Stimulated activated CD4-positive, alpha-beta T cell treated with anti-CD3 and anti-CD28 coated beads, TNF-alpha, amount 100 ng/mL, for 24 hours (primary cell): ENCODE measurements around the gene DDN.

ENCODE experiments used
- DNase-seq, 3 experiments: peaks; one replicate each; pipeline ENCODE4 v3.0.0-alpha.2; 2020; ENCODE audit warnings: low read depth in 3 of 3

DDN gene

DNA sequence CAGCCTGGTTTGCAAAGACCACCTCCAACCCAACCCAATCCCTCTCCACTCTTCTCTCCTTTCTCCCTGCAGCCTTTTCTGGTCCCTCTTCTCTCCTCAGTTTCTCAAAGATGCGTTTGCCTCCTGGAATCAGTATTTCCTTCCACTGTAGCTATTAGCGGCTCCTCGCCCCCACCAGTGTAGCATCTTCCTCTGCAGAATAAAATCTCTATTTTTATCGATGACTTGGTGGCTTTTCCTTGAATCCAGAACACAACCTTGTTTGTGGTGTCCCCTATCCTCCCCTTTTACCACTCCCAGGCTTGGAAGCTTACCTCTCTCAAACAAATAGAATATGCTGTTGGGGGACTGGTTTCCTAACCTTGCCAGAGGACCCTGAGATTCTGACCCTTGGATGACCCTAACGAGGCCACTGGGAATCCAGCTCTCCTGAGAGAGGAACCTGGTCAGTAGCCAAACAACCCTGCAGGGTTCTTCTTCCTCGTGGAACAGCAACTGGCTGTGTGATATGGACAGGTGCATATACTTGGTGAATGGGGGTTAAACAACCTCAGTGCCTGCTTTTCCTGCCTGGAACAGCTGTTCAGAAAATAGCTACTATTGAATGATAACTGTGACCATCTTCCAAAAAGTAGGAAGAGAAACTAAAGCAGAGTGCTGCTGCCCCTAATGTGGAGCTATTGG, 16.6 kb downstream of the DDN start:
- no peak for DNase-seq

DNA sequence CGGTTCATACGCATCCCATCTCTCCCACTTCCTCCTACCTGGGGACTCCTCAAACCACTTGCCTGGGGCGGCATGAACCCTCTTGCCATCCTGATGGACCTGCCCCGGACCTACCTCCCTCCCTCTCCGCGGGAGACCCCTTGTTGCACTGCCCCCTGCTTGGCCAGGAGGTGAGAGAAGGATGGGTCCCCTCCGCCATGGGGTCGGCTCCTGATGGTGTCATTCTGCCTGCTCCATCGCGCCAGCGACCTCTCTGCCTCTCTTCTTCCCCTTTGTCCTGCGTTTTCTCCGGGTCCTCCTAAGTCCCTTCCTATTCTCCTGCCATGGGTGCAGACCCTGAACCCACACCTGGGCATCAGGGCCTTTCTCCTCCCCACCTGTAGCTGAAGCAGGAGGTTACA, 17.4 kb downstream of the DDN start:
- DNase-seq, result no peak

DNA sequence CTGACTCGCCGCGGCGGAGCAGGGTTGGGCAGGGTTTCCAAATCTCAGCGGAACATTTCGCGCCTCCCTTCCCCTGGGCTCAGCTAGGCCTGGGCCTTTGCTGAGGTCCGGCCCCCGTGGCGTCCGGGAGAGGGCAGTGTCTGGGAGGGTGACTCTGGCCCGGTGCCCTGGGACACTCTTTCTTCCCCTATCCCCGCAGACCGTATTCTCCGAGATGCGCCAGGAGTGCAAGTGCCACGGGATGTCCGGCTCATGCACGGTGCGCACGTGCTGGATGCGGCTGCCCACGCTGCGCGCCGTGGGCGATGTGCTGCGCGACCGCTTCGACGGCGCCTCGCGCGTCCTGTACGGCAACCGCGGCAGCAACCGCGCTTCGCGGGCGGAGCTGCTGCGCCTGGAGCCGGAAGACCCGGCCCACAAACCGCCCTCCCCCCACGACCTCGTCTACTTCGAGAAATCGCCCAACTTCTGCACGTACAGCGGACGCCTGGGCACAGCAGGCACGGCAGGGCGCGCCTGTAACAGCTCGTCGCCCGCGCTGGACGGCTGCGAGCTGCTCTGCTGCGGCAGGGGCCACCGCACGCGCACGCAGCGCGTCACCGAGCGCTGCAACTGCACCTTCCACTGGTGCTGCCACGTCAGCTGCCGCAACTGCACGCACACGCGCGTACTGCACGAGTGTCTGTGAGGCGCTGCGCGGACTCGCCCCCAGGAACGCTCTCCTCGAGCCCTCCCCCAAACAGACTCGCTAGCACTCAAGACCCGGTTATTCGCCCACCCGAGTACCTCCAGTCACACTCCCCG, 18.0 kb downstream of the DDN start:
- peak in 1 of 3 experiments; percentile 25 for DNase-seq

DNA sequence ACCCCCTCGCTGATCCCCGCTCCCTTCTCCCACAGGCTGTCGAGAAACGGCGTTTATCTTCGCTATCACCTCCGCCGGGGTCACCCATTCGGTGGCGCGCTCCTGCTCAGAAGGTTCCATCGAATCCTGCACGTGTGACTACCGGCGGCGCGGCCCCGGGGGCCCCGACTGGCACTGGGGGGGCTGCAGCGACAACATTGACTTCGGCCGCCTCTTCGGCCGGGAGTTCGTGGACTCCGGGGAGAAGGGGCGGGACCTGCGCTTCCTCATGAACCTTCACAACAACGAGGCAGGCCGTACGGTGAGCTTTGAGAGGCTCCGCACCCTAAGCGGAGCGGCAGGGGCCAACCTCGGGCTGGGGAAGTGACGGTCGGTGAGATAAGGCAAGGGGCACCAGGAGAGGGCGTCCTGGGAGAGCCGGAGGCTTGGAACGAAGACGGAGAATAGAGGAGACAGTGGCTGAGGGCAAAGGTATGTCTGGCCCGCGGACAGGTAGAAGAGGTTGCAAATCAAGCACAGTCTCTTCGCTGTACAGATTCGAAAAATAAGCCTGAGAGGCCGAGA, 18.7 kb downstream of the DDN start:
- DNase-seq, result peak in 1 of 3 experiments; percentile 29

DNA sequence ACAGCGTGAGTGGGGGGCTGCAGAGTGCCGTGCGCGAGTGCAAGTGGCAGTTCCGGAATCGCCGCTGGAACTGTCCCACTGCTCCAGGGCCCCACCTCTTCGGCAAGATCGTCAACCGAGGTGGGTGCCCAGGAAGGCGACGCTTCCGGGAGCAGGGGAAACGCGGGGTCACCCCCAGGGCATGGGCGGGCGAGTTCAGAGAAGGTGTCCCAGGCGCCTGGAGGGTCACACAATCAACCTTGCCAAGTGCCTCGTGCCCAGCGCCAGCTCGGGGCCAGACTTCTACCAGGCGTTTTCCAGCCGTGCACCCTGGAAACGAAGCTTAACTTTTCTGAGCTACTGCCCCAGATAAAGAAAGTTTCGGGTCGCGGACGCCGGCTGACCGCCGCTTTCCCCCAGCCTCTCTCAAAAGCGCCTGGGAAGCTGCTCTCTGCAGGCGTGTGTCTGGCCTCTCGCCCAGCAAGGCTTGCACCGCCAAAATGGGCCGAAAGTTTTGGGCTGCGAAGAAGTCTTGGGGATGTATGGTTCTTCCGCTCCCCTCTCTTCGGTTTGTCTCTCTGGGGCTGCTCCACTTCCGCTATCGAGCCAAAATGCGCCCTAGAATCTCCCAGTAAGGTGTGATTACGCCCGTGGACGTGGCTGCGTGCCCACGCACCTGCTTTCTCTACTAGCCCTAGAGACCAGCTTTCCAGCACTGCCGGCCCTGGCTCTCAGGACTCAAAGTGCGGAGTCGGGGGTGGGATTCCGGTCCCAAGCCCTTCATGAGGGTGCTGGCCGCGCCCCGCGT, 19.4 kb downstream of the DDN start:
- no peak for DNase-seq

DNA sequence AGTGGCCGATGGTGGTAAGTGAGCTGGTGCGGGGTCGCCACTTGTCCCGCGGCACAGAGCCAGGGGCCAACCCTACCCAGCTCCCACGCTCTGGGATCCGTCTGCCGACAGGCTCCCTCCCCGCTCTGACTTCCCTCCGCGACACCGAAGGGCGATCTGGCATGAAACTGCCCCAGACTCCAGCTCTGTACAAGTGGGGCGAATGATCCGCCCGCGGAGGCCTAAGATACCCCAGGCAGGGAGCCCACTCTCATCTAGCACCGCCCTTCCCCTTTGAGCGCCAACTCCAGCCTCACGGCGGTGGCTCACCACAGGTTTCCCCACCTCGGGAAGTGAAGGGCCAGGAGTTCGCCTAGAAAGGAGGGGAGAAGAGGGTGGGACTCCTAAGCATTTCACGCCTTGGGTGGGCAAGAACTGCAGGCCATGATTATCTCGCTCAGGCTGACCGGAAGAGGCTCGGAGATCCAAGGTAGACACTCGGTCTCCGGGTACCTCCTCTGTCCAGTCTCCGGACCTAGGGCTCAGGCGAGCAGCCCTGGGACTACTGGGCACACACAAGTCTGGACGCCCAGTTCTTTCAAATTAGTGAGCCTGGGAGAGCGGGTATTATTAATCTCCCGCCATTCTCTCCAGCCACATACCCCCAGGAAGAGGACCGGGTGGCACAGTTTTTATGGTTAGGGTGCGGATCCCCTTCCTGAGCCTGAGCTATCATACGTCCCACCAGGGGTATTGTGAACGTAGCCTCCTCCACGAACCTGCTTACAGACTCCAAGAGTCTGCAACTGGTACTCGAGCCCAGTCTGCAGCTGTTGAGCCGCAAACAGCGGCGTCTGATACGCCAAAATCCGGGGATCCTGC, 20.2 kb downstream of the DDN start:
- DNase-seq, result no peak

DNA sequence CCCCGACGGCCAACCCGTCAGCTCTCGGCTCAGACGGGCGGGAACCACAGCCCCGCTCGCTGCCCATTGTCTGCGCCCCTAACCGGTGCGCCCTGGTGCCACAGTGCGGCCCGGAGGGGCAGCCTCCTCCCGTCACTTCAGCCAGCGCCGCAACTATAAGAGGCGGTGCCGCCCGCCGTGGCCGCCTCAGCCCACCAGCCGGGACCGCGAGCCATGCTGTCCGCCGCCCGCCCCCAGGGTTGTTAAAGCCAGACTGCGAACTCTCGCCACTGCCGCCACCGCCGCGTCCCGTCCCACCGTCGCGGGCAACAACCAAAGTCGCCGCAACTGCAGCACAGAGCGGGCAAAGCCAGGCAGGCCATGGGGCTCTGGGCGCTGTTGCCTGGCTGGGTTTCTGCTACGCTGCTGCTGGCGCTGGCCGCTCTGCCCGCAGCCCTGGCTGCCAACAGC, 20.9 kb downstream of the DDN start, which contains the start of gene WNT1:
TSS of gene WNT1 (plus strand) at position 32 of the 450 bp plus-strand sequence. CDS start at position 361, 329 bp downstream.
- DNase-seq, result no peak

DNA sequence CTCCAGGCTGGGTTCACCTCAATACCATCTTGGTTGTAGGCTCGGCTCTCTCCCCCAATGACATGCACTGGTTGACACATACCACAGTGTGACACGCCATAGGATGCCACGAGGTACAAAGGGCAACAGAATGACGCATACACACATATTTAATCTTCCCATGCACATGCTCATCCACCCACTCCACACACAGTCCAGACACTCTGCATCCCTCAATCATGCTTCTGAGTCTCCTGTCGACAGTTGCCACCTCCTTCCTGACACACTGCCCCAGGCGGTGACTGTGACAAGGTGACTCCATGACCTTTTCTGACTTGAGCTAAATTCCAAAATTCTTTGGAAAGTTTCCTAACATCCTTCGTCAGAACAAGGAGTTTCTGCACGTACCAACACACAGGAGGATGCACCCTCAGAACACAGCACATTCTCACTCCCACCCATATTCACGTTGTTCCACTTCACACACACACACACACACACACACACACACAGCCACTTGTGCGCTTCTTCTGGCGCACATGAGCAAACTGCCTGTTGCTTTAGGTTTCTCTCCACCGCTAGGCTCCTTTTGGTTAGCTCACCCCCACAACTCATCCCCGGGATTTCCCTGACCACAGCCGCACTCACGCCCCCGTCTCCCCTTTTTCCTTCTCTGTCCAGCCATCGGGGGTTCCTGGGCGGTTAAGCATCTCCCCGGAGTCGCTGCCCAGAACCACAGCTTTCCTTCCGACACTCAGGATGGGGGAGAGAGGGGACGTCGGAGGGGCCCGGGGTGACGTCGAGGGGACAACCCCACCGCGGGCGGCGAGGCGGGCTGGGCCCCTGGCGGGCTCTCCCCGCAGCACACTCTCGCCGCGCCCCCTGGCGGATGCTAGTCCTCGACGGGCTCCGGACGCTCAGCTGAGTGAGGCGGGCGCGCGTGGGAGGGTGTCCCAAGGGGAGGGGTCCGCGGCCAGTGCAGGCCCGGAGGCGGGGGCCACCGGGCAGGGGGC, 21.6 kb downstream of the DDN start:
- peak; percentile 61 to 81 (median 67) for DNase-seq

DNA sequence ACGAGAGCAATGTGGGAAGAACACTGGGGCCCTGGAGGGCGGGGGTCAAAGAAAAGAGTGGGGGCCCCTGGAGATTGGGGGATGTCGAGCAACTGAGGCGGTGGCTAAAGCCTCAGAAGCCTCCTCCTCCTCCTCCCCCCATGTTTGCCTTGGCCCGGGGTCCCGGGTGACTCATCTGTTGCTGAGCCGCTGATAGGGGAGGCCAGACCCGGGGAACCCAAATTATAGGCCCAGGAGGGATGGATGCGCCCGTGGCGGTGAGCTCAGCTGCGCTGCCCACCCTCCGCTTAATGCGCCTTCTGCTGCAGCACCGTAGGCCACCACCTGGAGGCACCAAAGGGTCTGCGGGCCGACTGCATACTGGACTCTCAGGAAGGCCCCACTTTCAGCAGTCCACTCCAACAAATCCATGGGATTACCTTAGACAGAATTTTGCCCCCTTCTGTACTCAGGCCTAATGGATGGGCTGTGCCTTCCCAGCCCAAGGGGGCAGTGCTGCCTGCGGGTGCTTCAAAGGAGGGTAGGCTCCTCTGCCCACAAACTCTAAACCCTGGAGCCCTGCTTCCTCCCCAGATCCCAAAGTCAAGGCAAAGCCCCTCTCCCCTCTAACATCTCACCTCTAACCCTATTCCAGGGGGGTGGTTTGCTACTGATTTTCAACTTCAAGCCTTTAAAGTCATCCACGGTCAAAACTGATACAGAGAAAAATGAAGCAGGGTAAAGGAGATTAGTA, 25.1 kb downstream of the DDN start:
- no peak for DNase-seq

DNA sequence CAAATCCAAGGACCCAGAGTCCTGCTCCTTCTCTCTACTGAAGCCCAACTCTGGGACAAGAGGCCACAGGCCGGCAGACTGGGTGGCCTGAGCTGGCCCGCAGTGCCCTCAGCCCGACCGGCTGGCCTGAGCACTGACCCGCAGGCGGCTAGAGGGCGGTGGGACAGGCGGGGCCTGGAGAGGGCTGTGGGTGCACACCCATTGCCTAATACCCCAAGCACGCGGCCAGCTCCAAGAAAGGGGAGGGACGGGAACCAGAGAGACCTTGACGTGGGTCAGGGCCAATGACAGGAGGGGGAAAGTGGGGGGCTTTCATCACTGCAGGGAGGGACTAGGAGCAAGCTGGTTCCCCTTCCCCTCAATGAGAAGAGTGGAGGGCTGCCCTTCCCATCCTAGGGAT, 25.6 kb downstream of the DDN start:
- DNase-seq, result no peak

DNA sequence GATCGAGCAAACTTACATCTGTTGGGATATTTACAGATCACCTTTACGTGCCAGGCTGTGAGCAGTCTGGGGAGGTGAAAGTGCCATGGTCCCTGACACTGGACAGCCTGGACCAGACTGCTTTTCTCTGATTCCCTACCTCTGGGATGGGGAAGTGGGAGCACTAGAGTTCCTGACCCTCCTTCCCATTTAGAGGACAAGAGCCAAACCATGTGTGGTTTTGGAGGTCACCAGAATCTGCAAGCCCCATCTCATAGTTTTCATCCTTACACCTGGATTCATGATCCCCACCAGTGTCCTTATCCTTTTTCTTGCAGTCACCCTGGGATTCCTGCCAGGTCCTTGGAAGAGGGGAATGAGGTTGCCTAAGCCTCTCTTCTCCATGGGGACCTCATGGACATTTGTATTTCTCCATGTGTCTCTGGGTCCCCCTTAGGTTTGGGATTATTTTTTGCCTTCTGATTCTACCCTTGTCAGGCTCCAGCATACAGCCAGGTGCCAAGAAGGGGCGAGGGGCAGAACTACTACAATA, 26.2 kb downstream of the DDN start:
- DNase-seq, result no peak

DNA sequence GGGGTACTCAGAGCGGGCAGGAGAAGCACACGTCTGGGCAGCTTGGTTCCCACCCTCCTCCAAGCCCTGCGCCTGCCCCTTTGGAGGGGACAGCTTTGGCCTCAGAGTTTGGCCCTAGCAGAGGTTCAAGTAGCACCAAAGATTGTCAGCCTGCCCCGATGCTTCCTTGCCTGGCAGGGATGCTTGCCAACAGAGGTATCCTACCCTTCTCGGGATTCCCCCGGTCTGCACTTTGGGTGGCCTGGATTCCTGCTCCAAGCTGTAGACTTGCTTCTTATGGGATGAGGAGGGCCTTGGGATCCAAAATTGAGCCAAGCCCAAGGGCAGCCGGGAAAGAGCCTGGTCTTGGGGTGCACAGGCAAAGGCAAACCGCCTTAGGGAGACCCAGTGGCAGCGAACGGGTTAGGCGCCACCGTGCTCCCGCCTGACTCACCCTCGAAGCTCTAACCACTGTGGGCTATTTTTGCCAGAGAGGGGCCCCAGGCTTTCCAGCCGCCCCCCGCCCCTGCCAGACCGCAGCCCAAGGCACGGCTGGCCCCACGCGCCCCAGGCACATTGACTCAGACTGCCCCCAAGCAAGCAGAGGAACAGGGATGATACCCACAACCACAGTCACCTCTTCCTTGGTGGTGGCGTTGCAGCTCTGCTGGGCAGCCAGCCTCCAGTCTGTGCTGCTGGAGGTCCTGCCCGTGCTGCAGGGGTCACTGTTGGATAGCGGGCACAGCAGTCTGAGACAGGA, 26.8 kb downstream of the DDN start:
- DNase-seq, result peak in 1 of 3 experiments; percentile 55

DNA sequence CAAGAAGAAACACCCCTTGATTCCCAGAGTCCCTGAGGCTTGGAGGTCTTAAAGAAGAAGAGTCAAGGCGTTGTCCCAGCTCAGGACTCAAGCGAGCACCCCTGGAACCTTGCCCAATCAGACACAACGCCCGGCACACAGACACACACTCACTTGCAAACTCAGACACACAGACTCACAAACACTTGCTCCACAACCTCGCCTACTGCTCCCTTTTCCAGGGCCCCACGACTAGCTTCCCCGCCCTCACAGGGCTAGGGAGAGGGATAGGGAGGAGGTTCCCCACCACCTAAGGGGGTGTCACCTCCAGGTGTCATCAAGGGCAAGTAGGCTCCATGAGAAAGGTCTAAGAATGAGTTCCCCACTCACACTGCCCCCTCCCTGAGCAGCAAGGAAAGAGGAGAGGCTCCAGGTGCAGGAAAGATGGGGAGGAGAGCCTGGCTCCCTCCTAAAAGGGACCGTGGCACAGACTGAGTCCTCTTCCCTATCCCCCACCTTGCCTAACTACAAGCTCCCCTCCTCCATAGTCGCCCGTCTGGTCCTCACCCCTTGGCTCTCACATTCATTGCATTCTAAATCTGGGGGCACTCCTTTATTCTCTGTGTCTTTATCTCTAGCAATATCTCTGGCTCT, 28.4 kb downstream of the DDN start:
- no peak for DNase-seq

DNA sequence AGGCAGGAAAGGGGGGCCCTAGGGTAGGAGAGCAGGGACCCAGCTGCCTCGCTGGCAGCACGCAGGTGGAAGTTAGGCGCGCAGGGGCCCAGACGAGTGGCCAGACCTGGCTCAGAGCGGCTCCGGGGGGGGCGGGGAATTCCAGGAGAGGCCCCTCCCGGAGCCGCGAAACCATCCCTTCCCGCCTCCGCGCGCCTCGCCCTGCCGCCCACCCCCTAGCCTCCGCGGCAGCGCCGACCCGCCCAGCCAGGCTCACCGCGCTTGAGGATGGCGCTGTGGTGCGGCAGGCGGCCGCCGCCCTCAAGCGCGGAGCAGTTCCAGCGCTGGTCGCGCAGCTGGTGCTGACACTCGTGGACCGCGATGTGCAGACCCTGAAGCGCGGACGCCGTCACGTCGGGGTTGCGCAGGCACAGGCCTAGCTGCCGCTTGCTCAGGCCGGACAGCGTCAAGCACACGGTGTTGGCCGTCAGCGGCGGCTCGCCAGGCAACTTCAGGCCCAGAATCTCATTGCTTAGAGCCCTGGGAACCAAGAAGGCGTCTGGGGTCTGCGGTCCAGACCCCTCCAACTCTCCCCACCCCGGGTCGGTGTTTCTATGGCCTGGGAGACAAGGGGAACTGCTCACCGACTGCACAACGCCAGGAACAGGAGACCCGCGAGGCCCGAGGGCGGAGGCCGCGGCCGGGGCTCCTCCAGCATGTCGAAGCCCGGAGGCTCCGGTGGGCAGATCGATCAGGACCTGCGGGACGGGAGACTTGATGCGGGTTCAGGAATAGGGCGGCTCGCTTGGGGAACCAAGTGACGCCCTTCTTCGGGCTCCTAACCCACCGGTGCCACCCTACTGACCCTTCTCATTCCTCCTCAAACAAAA, 29.1 kb downstream of the DDN start:
- DNase-seq, result peak in 1 of 3 experiments; percentile 43

DNA sequence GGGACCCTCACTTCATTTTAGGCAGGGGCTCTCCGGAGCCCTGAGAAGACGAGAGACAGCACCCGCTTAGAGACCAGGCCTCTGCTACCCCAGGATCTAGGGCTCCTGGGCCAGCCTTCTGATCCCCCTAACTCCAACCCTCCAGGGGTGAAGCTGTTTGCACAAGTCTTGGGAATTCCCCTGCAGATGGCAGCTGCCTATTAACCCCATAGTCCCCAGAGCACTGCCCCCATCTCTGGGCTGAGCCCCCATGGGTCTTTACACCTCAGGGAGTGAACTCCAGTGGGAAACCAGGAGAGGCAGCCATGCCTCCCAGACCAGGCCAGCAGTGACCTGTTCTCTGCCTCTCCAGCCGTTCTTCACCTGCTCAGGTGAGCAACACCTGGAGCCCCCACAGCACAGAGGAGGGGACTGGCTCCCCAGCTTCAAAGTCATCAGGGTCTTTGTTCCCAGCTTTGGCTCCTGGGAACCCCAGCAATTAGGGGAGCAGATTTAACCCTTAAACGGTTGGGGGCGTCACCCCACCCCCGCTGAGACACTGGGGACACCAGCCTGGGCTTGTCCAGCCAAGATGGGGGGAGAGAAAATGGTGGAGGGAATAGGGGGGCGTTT, 29.9 kb downstream of the DDN start:
- DNase-seq, result no peak

DNA sequence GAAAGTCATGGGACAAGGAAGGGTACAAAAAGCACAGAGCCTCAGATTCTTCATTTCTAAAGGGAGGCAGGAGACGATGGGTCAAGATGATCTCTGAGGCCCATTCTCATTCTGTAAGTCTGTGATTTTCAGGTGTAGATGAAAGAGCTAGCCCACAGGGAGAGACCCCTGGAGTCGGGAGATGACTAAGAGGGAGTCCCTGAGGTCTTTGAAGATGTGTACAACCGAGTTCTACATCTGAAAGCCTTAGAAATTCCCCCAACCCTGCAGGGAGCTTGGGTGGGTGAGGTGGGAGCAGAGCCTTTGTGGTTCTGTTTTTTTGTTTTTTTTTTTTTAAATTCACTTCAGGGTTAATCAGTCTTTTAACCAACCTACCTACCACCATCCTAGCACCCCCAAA, 30.7 kb downstream of the DDN start:
- DNase-seq, result no peak
